Breast epithelium (tissue), 4 donors: ENCODE results near the gene YTHDF1. TPM values are rescaled to one million over a fixed set of nuclear protein-coding genes. Genes with fewer than 3 reads are reported as not detected.

Experiments used
- DNase-seq, 2 donors: peaks; one replicate each; pipeline ENCODE4 v3.0.0-alpha.2; 2019; ENCODE audit warnings: low spot score in 2 of 2
- H3K27ac ChIP-seq, 2 donors: fragments of 200-600 bp; sonication (generic) in 1 of 2; one replicate each; pipeline ENCODE4 v1.5.1; 2016 to 2019; ENCODE audit warnings: mild to moderate bottlenecking in 1 of 2
- H3K27me3 ChIP-seq, 2 donors: fragments of 200-600 bp; sonication (generic) in 1 of 2; one replicate each; pipeline versions ENCODE4 v1.5.1 to v1.6.0; 2017 to 2019; ENCODE audit warnings: control low read depth in 1 of 2, mild to moderate bottlenecking in 1 of 2
- H3K36me3 ChIP-seq: fragments of 200-600 bp; one replicate; pipeline ENCODE4 v1.5.1; 2019
- H3K4me1 ChIP-seq, 2 donors: fragments of 200-600 bp; sonication (generic); one replicate each; pipeline ENCODE4 v1.5.1; 2016 to 2019; ENCODE audit warnings: control low read depth in 1 of 2
- H3K4me3 ChIP-seq, 3 donors: fragments of 200-600 bp; sonication (generic); 1 replicate in 2 of 3; 2 replicates in 1 of 3; pipeline ENCODE4 v1.5.1; 2016 to 2019; ENCODE audit warnings: mild to moderate bottlenecking in 3 of 3, moderate library complexity in 2 of 3
- H3K9me3 ChIP-seq, 2 donors: fragments of 200-600 bp; sonication (generic) in 1 of 2; one replicate each; pipeline ENCODE4 v1.5.1; 2016 to 2019; ENCODE audit warnings: control low read depth in 1 of 2
- POLR2A ChIP-seq: fragments of 450-650 bp; IDR thresholded peaks from one replicate; pipeline ENCODE4 v1.6.1; 2016; ENCODE audit warnings: antibody characterized with exemption, mild to moderate bottlenecking, moderate library complexity
- POLR2AphosphoS5 ChIP-seq, 3 donors: sonication (generic); formaldehyde crosslinking; IDR thresholded peaks; one replicate each; pipeline ENCODE4 v1.6.1; 2017; ENCODE audit warnings: antibody characterized with exemption in 3 of 3
- intact Hi-C: fragments of 100-400 bp; cut with DNase I; formaldehyde crosslinking; loops from one replicate; pipeline ENCODE4 v1.15.1; 2023; ENCODE audit warnings: low total_unique reads
- total RNA-seq, 3 donors: library from RNA; depleted of rRNA; stranded (reverse); fragments of >200 nt; gene quantifications; one replicate each; pipeline ENCODE4 v1.1.0, GENCODE V29; 2016
- TF ChIP-seq, protein P1 (sequence below), 3 donors: fragments of 450-650 bp; IDR thresholded peaks; one replicate each; pipeline ENCODE4 v1.5.1; 2016 to 2017; ENCODE audit warnings: antibody characterized with exemption in 3 of 3, mild to moderate bottlenecking in 3 of 3, moderate library complexity in 3 of 3

Gene YTHDF1
- 10 to 100 TPM; 23.0 to 32.8 (median 28.2) TPM for total RNA-seq

DNA sequence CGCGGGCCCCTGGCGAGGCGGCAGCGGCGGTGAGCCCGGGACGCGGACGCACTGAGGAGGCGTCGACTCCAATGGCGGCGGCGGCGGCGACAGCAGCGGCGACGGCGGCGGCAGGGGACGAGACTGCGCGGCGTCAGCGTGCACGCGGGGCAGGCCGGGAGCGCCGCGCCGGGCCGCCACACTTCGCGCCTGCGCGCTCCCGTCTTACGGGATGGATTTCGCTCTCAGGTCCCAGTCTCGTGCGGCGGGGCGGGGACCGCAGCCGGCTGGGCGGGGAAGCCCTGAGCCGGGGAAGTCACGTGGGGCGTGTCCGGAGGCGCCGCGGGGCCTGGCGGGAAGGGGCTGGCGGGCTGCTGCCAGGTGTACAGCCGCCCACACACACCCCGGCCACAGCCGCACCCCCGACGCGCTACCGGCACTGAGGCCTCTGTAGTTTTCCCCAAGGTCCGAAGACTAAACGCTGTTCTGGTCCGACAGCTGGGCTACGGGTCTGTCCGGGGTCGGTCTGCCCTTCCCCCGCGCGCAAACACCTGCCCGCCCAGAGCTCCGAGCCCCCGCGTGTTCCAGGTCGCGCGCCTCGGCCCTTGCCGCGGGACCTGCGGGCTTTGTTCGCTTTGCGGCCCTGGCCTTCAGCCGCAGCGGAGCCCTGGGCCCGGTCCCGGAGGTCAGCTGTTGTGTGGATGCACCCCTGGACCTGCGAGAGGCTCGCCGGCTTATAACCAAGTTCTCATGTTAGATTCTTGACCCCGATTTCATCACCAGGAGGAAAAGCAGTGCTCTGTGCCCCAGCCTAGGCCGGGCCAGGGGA, at the start of gene YTHDF1:
YTHDF1 (minus strand) TSS at position 91 of the 808 bp plus-strand sequence. CDS start 239 bp downstream, outside the sequence.
- TF ChIP-seq POLR2AphosphoS5 (IDR thresholded peaks at IDR 0.05) (peak; percentile 23 to 80 (median 38)), POLR2A (no peak)
- H3K36me3 ChIP-seq = no peaks in the 10 kb centered on the region
- peak within 1 kb of the TSS; percentile 91 for H3K27ac ChIP-seq
- no peaks in the 10 kb centered on the region for H3K27me3 ChIP-seq
- H3K4me3 ChIP-seq = peak within 1 kb of the TSS; percentile 93 to 97 (median 96)
- no peaks in the 10 kb centered on the region for H3K4me1 ChIP-seq
- intact Hi-C loops = no loop called here
- peak; percentile 96 to 97 for DNase-seq
- H3K9me3 ChIP-seq = no peaks in the 10 kb centered on the region

GRCh38 chr20:63264519-63264918, 48.6 kb upstream of the YTHDF1 start:
- no peaks in the 10 kb centered on the region for H3K4me1 ChIP-seq
- TF ChIP-seq POLR2AphosphoS5 (IDR thresholded peaks at IDR 0.05) = no peak
- H3K27me3 ChIP-seq = peaks cover 0 to 47% of the 10 kb centered on the region in 2 donors

GRCh38 chr20:63264000-63264399, 48.1 kb upstream of the YTHDF1 start:
- Histone ChIP-seq H3K27ac (no peak overlapping the region), H3K27me3 (peaks cover 0 to 52% of the 10 kb centered on the region in 2 donors), H3K4me3 (no peak overlapping the region), H3K4me1 (no peaks in the 10 kb centered on the region), H3K36me3 (no peaks in the 10 kb centered on the region), H3K9me3 (no peaks in the 10 kb centered on the region)
- intact Hi-C loops = no loop called here
- TF ChIP-seq POLR2AphosphoS5 (IDR thresholded peaks at IDR 0.05) = no peak
- no peak for DNase-seq

More at GRCh38 chr20:63264519-63264918, 48.6 kb upstream of the YTHDF1 start:
- H3K36me3 ChIP-seq = no peaks in the 10 kb centered on the region
- H3K4me3 ChIP-seq = no peak overlapping the region
- intact Hi-C loops = no loop called here
- H3K9me3 ChIP-seq = no peaks in the 10 kb centered on the region
- DNase-seq = no peak
- H3K27ac ChIP-seq = no peak overlapping the region

DNA sequence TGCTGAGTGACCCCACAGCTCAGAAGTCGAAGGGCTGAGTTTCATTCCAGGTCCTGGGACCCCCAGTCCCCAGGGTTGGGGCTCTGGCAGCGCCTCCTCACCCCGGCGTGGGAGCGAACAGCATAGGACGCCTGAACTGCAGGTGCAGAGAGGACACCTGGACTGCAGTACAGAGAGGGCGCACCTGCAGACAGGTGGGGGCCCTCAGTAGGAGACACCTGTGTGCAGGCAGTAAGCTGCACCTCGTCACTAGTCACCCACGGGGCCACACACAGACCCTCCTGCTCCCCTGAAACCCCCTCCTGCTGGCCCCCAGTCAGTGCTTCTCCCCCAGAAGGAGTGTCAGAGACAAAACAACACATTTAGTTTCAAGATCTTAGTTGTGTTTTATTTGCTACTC, 46.9 kb upstream of the YTHDF1 start:
- Histone ChIP-seq H3K4me3 (no peak overlapping the region), H3K4me1 (no peaks in the 10 kb centered on the region), H3K27me3 (peaks cover 0 to 62% of the 10 kb centered on the region in 2 donors), H3K36me3 (no peaks in the 10 kb centered on the region), H3K27ac (no peak overlapping the region), H3K9me3 (no peaks in the 10 kb centered on the region)
- intact Hi-C loops = no loop called here
- no peak for DNase-seq
- TF ChIP-seq POLR2A (no peak), POLR2AphosphoS5 (IDR thresholded peaks at IDR 0.05) (no peak)
- TF ChIP-seq, protein P1, sequence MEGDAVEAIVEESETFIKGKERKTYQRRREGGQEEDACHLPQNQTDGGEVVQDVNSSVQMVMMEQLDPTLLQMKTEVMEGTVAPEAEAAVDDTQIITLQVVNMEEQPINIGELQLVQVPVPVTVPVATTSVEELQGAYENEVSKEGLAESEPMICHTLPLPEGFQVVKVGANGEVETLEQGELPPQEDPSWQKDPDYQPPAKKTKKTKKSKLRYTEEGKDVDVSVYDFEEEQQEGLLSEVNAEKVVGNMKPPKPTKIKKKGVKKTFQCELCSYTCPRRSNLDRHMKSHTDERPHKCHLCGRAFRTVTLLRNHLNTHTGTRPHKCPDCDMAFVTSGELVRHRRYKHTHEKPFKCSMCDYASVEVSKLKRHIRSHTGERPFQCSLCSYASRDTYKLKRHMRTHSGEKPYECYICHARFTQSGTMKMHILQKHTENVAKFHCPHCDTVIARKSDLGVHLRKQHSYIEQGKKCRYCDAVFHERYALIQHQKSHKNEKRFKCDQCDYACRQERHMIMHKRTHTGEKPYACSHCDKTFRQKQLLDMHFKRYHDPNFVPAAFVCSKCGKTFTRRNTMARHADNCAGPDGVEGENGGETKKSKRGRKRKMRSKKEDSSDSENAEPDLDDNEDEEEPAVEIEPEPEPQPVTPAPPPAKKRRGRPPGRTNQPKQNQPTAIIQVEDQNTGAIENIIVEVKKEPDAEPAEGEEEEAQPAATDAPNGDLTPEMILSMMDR (IDR thresholded peaks at IDR 0.05) = no peak

DNA sequence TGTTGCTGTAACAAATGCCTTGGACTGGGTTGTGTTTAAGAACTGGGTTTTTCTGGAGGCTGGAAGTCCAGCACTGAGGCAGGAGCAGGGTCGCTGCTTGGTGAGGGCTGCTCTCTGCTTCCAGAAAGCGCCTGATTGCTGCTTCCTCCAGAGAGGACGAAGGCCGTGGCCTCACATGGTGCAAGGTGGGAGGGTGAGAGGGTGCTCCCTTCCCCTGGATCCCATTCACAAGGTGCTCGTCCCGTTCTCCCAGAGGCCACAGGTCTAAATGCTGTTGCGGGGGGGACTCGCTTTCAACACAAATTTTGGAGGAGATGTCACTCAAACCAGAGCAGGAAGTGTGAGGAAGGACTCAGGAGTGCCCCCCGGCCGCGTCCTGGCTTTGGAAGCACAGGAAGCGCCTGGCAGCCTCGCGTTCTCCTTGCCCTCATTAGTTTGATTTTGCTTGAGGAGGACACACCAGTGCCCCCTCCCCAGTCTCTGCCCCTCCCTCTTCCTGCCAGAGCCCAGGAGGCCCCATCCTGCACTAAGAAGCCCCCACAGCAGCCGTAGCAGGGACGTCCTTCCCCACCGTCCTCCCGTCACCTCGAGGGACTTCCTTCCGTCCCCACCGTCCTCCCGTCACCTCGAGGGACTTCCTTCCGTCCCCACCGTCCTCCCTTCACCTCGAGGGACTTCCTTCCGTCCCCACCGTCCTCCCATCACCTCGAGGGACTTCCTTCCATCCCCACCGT, 46.0 kb upstream of the YTHDF1 start:
- Histone ChIP-seq H3K27me3 (peaks cover 0 to 58% of the 10 kb centered on the region in 2 donors), H3K27ac (no peak overlapping the region)

GRCh38 chr20:63261060-63261794, 45.3 kb upstream of the YTHDF1 start:
- Histone ChIP-seq H3K27me3 (peaks cover 0 to 63% of the 10 kb centered on the region in 2 donors), H3K9me3 (no peaks in the 10 kb centered on the region), H3K4me3 (no peak overlapping the region), H3K27ac (no peak overlapping the region), H3K36me3 (no peaks in the 10 kb centered on the region), H3K4me1 (no peaks in the 10 kb centered on the region)
- intact Hi-C loops = no loop called here
- DNase-seq = no peak
- TF ChIP-seq, protein P1 (IDR thresholded peaks at IDR 0.05) = no peak
- no peak for TF ChIP-seq POLR2AphosphoS5 (IDR thresholded peaks at IDR 0.05)

More for the DNA sequence above, 46.0 kb upstream of the YTHDF1 start:
- Histone ChIP-seq H3K36me3 (no peaks in the 10 kb centered on the region), H3K4me3 (no peak overlapping the region), H3K9me3 (no peaks in the 10 kb centered on the region), H3K4me1 (no peaks in the 10 kb centered on the region)
- TF ChIP-seq, protein P1 (IDR thresholded peaks at IDR 0.05) = no peak
- TF ChIP-seq POLR2AphosphoS5 (IDR thresholded peaks at IDR 0.05) = no peak
- no peak for TF ChIP-seq POLR2A
- DNase-seq = no peak
- intact Hi-C loops = no loop called here
